BLaER1 treated with 17β-estradiol and CSF1 and Interleukin-3, amounts not matched to agents 10 nM and 100 nM (cell line): ENCODE results near the gene TEKT1.
"Not testable (repeated sequence)": the region's sequence is repeated elsewhere in the genome, so short reads cannot be mapped to it uniquely, and the experiment has no call there.

ENCODE experiments used
- H3K27ac ChIP-seq, 11 experiments: shearing (Covaris generic); formaldehyde crosslinking; 2 replicates each; pipeline ENCODE4 v1.8.1; 2022
- H3K27me3 ChIP-seq, 11 experiments: shearing (Covaris generic); formaldehyde crosslinking; 2 replicates each; pipeline ENCODE4 v1.8.1; 2022
- H3K36me3 ChIP-seq, 11 experiments: shearing (Covaris generic); formaldehyde crosslinking; 2 replicates each; pipeline ENCODE4 v1.8.1; 2022
- H3K4me1 ChIP-seq, 10 experiments: shearing (Covaris generic); formaldehyde crosslinking; 2 replicates each; pipeline ENCODE4 v1.8.1; 2022
- H3K4me2 ChIP-seq, 11 experiments: shearing (Covaris generic); formaldehyde crosslinking; 2 replicates each; pipeline ENCODE4 v1.8.1; 2022
- H3K4me3 ChIP-seq, 10 experiments: shearing (Covaris generic); formaldehyde crosslinking; 2 replicates each; pipeline ENCODE4 v1.8.1; 2022
- H3K9ac ChIP-seq, 11 experiments: shearing (Covaris generic); formaldehyde crosslinking; 2 replicates each; pipeline ENCODE4 v1.8.1; 2022
- H3K9me3 ChIP-seq, 11 experiments: shearing (Covaris generic); formaldehyde crosslinking; replicated peaks in 1 of 11; 2 replicates each; pipeline ENCODE4 v1.8.1; 2022
- H4K20me1 ChIP-seq, 11 experiments: shearing (Covaris generic); formaldehyde crosslinking; 2 replicates each; pipeline ENCODE4 v1.8.1; 2022
- Cebpa-rat ChIP-seq, 11 experiments: shearing (Covaris generic); IDR thresholded peaks; 2 replicates each; pipeline ENCODE4 v1.8.1; 2022

TEKT1 gene

DNA sequence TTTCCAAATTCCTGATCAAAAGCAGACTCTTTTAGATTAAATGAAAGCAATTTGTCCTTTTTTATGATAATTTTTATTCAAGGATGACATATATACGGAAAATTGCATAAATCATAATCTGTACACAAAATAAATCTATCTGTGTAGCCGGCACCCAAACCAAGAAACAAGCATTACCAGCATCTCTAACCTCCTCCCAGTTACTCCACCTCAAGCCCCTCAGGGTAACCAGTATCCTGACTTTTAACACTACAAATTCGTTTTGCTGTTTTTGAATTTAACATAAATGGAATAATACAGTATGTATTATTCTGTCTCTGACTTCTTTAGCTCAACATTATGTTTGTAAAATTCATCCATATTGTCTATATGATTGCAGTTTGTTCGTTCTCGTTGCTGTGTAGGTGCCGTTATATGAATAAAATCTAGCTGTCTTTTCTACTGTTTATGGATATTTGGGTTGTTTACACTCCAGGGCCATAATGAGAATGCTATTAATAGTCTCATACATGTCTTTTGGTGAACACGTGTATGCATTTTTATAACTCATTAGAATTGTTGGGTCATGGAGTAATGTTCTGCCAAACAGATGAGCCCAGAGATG, 1.0 kb downstream of the TEKT1 start:
- no peak for TF ChIP-seq Cebpa-rat (IDR thresholded peaks at IDR 0.05)
- Histone ChIP-seq H3K4me1 (peaks cover 15 to 21% (median 19%) of the 10 kb centered on the region in 10 experiments), H3K27ac (no peak overlapping the region; a peak in 1 of 22 replicates), H3K4me3 (no peak overlapping the region), H3K27me3 (peaks cover 6 to 15% (median 10%) of the 10 kb centered on the region in 11 experiments; a peak in 13 of 22 replicates), H3K36me3 (no peaks in the 10 kb centered on the region), H3K9ac (no peak overlapping the region), H3K9me3 (no peaks in the 10 kb centered on the region), H4K20me1 (no peaks in the 10 kb centered on the region), H3K4me2 (peak overlapping the region in 10 of 11 experiments; percentile 87 to 96 (median 91); a peak in 14 of 22 replicates)

DNA sequence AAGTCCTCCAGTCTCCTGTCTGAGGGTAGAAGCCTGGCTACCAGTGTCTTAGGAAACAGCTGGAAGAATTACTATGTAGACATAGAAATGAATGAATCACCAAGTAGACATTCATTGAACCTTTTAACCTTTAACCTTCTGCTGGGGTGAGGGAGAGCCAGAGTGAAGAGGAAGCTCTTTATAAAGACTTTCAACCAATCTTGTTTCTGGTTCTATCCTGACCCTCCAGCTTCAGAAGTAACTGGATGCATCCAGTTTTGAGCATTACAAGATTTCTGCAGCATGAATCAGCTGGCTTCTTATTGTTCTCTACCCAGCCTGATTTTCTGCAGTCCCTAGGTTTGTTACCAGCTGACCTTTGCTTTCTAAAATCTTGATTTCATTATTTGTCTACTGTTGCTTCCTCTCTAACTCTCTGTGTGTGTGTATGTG, 8.5 kb downstream of the TEKT1 start:
- Histone ChIP-seq H3K36me3 (no peaks in the 10 kb centered on the region), H3K4me3 (no peak overlapping the region), H3K27me3 (no peaks in the 10 kb centered on the region), H4K20me1 (no peaks in the 10 kb centered on the region), H3K27ac (no peak overlapping the region), H3K4me2 (no peak overlapping the region), H3K9me3 (peaks cover 0 to 14% (median 0%) of the 10 kb centered on the region in 11 experiments; a peak in 5 of 22 replicates), H3K4me1 (no peaks in the 10 kb centered on the region), H3K9ac (no peak overlapping the region)
- no peak for TF ChIP-seq Cebpa-rat (IDR thresholded peaks at IDR 0.05)

DNA sequence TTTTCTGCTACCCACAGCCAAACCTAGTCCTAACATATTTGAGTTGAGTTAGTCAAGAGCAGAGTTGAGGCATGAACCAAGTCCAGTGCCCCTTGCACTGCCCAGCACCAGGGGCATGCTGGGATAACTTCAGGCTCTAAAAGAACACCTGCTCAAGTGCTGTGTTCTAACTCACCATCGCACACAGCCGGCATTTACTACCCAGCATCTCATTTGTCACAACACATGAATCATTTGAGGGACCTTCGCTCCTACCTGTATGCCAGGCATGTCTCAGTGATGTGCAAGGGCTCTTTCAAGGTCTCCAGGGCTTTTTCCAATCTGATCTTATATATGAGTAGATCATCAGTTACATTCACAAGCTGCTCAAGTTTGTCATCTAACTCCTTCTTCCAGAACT, 12.6 kb downstream of the TEKT1 start:
- Histone ChIP-seq H3K36me3 (no peaks in the 10 kb centered on the region), H4K20me1 (no peaks in the 10 kb centered on the region), H3K9ac (no peak overlapping the region), H3K4me2 (no peak overlapping the region), H3K4me1 (no peaks in the 10 kb centered on the region), H3K27me3 (no peaks in the 10 kb centered on the region), H3K27ac (no peak overlapping the region), H3K9me3 (peaks cover 0 to 14% (median 0%) of the 10 kb centered on the region in 11 experiments; a peak in 5 of 22 replicates), H3K4me3 (no peak overlapping the region)
- TF ChIP-seq Cebpa-rat (IDR thresholded peaks at IDR 0.05): no peak

DNA sequence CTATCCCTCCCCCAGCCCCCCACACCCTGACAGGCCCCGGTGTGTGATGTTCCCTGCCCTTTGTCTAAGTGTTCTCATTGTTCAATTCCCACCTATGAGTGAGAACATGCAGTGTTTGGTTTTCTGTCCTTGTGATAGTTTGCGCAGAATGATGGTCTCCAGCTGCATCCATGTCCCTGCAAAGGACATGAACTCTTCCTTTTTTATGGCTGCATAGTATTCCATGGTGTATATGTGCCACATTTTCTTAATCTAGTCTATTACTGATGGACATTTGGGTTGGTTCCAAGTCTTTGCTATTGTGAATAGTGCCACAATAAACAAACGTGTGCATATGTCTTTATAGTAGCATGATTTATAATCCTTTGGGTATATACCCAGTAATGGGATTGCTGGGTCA, 15.2 kb downstream of the TEKT1 start:
- peaks cover 0 to 23% (median 3%) of the 10 kb centered on the region in 11 experiments; a peak in 6 of 22 replicates for H3K9me3 ChIP-seq
- not testable (repeated sequence) for H3K9ac ChIP-seq, H3K4me2 ChIP-seq, H4K20me1 ChIP-seq, H3K4me1 ChIP-seq, H3K27me3 ChIP-seq, H3K27ac ChIP-seq, H3K4me3 ChIP-seq, H3K36me3 ChIP-seq

DNA sequence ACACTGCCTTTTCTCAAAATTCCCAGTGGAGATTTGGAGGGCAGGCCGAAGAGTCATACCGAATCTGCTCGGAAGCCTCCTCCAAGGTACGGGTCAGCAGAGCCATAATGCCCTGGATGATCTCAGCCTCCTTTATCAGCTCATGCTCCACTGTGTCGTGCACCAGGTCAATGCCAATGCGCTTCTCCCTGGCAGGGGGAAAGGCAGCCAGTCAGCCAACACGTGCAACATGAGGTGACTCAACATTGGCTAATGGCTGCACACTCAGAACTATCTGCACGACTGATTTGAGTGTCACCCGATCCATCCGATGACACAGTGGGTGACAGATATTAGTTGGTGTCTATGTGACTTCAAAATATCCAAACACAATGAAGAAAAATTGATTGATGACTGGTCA, 15.8 kb downstream of the TEKT1 start:
- Histone ChIP-seq H3K4me2 (no peak overlapping the region), H3K9me3 (peaks cover 0 to 17% (median 3%) of the 10 kb centered on the region in 11 experiments; a peak in 6 of 22 replicates), H4K20me1 (no peaks in the 10 kb centered on the region), H3K27ac (no peak overlapping the region), H3K27me3 (no peaks in the 10 kb centered on the region), H3K36me3 (no peaks in the 10 kb centered on the region), H3K9ac (no peak overlapping the region), H3K4me3 (no peak overlapping the region), H3K4me1 (no peaks in the 10 kb centered on the region)
- TF ChIP-seq Cebpa-rat (IDR thresholded peaks at IDR 0.05): no peak

DNA sequence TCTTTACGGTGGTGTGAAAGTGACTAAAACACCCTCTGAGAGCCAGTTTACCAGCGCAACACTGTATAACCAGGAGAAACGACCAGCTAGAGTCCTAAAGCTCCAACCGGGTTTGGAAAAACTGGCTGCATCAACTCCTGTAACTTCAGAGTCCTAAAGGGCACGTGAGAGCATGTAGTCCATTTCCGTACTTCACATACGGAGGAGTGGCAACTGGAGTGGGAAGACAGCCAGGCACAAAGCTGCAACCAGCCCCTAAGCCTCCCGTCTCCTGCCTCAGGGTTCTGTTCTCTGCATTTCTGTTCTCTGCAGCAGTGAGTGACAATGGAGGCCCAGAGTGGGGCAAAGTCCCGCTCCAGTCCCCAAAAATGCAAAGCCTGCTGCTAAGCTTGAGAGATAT, 19.2 kb downstream of the TEKT1 start:
- H3K4me2 ChIP-seq: no peak overlapping the region
- no peaks in the 10 kb centered on the region for H4K20me1 ChIP-seq
- peaks cover 0 to 11% (median 3%) of the 10 kb centered on the region in 11 experiments; a peak in 3 of 22 replicates for H3K9me3 ChIP-seq
- H3K36me3 ChIP-seq: no peaks in the 10 kb centered on the region
- H3K4me1 ChIP-seq: no peaks in the 10 kb centered on the region
- TF ChIP-seq Cebpa-rat (IDR thresholded peaks at IDR 0.05): no peak
- H3K9ac ChIP-seq: no peak overlapping the region
- H3K4me3 ChIP-seq: no peak overlapping the region
- H3K27me3 ChIP-seq: no peaks in the 10 kb centered on the region
- no peak overlapping the region for H3K27ac ChIP-seq

DNA sequence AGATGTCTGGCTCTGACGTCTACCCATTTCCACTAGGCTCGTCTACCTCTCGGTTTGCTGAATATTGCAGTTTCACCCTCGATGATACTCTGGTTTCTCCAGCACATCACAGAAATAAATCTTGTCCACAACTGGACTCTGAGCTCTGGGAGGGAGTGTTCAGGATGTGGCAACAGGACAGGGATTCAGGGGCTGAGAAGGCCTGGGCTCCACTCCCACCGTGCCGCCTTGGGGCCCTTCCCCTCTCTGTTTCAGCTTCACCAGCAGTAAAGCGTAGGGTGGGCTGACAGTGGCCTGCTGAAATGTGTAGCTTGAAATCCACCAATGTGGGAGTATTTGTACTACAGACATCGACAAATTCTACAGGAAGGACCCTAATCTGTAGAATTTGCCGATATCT, 20.0 kb downstream of the TEKT1 start:
- H3K4me1 ChIP-seq: no peaks in the 10 kb centered on the region
- no peak overlapping the region for H3K4me2 ChIP-seq
- H3K27me3 ChIP-seq: no peaks in the 10 kb centered on the region
- no peak overlapping the region for H3K4me3 ChIP-seq
- H3K9me3 ChIP-seq: peaks cover 0 to 11% (median 3%) of the 10 kb centered on the region in 11 experiments; a peak in 3 of 22 replicates
- TF ChIP-seq Cebpa-rat (IDR thresholded peaks at IDR 0.05): no peak
- H3K9ac ChIP-seq: no peak overlapping the region
- no peaks in the 10 kb centered on the region for H3K36me3 ChIP-seq
- H3K27ac ChIP-seq: no peak overlapping the region
- no peaks in the 10 kb centered on the region for H4K20me1 ChIP-seq

DNA sequence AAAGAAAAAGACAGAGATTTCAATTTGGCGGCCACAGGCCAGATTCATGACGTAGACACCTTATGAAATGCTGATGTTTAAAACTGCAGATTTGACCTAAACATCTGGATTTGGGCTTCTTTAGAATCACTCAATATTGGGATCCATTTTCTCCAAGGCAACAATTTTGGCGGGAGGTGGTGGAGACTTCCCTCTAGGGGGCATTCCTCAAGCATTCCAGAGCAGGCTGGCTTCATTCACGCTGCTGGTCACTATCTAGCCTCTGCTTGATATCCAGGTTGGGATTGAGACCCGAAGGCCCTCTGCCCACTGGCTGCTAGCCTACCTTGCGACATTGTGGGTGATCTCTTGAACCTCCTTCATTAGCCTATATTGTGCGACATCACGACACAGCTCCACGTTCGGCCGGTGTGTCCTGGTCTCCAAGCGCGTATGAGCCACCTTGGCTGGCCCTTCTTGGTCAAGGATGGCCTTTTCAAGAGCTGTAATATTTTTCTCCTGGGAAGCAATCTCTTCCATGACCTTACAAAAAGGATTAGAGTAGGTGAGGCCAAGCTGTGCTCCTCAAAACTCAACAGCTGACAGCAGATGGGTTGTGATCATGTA, 31.0 kb downstream of the TEKT1 start:
- Histone ChIP-seq H3K36me3 (no peaks in the 10 kb centered on the region), H3K4me3 (no peak overlapping the region), H4K20me1 (no peaks in the 10 kb centered on the region), H3K27me3 (no peaks in the 10 kb centered on the region), H3K9ac (no peak overlapping the region), H3K4me2 (no peak overlapping the region), H3K4me1 (peaks cover 0 to 4% (median 0%) of the 10 kb centered on the region in 10 experiments; a peak in 2 of 20 replicates), H3K27ac (no peak overlapping the region), H3K9me3 (no peaks in the 10 kb centered on the region)
- TF ChIP-seq Cebpa-rat (IDR thresholded peaks at IDR 0.05): no peak

DNA sequence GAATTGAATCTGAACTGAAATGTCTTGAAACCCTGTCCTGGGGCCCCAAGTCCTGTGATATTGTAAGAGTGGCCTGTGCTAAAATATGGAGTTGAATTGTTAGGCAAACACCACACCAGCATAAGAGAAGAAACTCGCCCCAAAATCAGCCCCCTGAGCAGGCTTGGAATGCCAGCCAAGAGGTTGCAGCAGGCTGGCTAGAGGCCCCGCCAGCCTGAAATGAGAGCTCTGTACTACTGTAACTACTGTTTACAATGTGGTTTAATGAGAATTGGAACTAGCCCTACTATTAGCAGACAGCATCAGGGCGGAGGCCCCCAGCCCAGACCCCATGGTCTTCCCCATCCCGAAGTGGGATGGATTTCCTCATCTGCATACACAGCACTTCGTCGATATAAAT, 31.8 kb downstream of the TEKT1 start:
- no peak for TF ChIP-seq Cebpa-rat (IDR thresholded peaks at IDR 0.05)
- Histone ChIP-seq H3K4me3 (no peak overlapping the region), H3K9ac (no peak overlapping the region), H3K36me3 (no peaks in the 10 kb centered on the region), H3K27me3 (no peaks in the 10 kb centered on the region), H3K9me3 (no peaks in the 10 kb centered on the region), H3K4me2 (no peak overlapping the region), H3K27ac (no peak overlapping the region), H4K20me1 (no peaks in the 10 kb centered on the region), H3K4me1 (peaks cover 0 to 4% (median 0%) of the 10 kb centered on the region in 10 experiments; a peak in 2 of 20 replicates)
